ENCODE measurements around the gene CPE. TPM values are rescaled to one million over a fixed set of nuclear protein-coding genes. Genes with fewer than 3 reads are reported as not detected.

CPE gene
- total and polyA plus RNA-seq, 2 of the 4 experiments (the other 2 are of a cell fraction), result 3.6 to 13.5 TPM

DNA sequence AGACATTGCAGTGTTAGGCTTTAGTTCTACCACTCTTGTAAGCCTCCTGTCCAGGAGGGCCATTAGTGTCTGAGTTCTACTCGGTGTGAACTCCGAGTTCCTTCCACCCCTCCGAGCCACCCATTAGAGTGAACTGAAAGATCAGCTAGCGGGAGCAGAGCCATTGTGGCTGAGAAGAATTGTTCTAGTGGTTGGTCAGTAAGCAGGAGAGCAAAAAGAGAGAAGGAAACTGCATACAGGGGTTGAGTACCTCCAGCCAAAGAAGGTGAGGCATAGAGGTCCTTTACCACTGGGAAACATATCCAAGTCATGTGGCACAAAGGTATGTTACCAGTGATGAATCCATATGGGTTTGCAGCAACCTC, 96.9 kb downstream of the CPE start:
- H4K20me1 ChIP-seq (ENCODE audit: insufficient read depth, low read length), result no peaks in the 10 kb centered on the region
- H3K79me1 ChIP-seq (ENCODE audit: low read depth in 1 of 2, low read length in 2 of 2), result no peaks in the 10 kb centered on the region
- TF ChIP-seq, protein P1, sequence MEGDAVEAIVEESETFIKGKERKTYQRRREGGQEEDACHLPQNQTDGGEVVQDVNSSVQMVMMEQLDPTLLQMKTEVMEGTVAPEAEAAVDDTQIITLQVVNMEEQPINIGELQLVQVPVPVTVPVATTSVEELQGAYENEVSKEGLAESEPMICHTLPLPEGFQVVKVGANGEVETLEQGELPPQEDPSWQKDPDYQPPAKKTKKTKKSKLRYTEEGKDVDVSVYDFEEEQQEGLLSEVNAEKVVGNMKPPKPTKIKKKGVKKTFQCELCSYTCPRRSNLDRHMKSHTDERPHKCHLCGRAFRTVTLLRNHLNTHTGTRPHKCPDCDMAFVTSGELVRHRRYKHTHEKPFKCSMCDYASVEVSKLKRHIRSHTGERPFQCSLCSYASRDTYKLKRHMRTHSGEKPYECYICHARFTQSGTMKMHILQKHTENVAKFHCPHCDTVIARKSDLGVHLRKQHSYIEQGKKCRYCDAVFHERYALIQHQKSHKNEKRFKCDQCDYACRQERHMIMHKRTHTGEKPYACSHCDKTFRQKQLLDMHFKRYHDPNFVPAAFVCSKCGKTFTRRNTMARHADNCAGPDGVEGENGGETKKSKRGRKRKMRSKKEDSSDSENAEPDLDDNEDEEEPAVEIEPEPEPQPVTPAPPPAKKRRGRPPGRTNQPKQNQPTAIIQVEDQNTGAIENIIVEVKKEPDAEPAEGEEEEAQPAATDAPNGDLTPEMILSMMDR (conservative IDR thresholded peaks at IDR 0.05; ENCODE audit: low read depth, low read length), result no peak
- TF ChIP-seq MAFK (IDR thresholded peaks at IDR 0.05; ENCODE audit: low read depth, low read length) (no peak), CEBPB (IDR thresholded peaks at IDR 0.05; ENCODE audit: low read depth, low read length) (no peak), CHD1 (IDR thresholded peaks at IDR 0.05; ENCODE audit: low read depth, low read length) (no peak), POLR2A (IDR thresholded peaks at IDR 0.05; ENCODE audit: low read depth, low read length) (no peak), MXI1 (IDR thresholded peaks at IDR 0.05; ENCODE audit: borderline replicate concordance, low read depth, low read length) (no peak), SMC3 (IDR thresholded peaks at IDR 0.05; ENCODE audit: low read depth, low read length) (no peak), FOS (IDR thresholded peaks at IDR 0.05; ENCODE audit: low read depth, low read length) (no peak), RCOR1 (IDR thresholded peaks at IDR 0.05; ENCODE audit: insufficient replicate concordance, low read length) (no peak), MAZ (IDR thresholded peaks at IDR 0.05; ENCODE audit: borderline replicate concordance, low read depth, low read length) (no peak)
- TF ChIP-seq, protein P2, sequence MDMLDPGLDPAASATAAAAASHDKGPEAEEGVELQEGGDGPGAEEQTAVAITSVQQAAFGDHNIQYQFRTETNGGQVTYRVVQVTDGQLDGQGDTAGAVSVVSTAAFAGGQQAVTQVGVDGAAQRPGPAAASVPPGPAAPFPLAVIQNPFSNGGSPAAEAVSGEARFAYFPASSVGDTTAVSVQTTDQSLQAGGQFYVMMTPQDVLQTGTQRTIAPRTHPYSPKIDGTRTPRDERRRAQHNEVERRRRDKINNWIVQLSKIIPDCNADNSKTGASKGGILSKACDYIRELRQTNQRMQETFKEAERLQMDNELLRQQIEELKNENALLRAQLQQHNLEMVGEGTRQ (IDR thresholded peaks at IDR 0.05; ENCODE audit: low read depth, low read length), result no peak
- TF ChIP-seq, protein P3, sequence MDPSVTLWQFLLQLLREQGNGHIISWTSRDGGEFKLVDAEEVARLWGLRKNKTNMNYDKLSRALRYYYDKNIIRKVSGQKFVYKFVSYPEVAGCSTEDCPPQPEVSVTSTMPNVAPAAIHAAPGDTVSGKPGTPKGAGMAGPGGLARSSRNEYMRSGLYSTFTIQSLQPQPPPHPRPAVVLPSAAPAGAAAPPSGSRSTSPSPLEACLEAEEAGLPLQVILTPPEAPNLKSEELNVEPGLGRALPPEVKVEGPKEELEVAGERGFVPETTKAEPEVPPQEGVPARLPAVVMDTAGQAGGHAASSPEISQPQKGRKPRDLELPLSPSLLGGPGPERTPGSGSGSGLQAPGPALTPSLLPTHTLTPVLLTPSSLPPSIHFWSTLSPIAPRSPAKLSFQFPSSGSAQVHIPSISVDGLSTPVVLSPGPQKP (IDR thresholded peaks at IDR 0.05; ENCODE audit: borderline replicate concordance, low read depth, low read length), result no peak
- H3K9ac ChIP-seq (ENCODE audit: low read depth, low read length), result no peak overlapping the region
- H3K9me1 ChIP-seq (ENCODE audit: insufficient read depth, low read length), result no peaks in the 10 kb centered on the region
- H3K4me3 ChIP-seq (ENCODE audit: insufficient read depth, low read depth, low read length), result no peak overlapping the region
- H3K14ac ChIP-seq (replicated peaks; ENCODE audit: low read depth, low read length), result no peak overlapping the region
- ChIA-PET CTCF (no interaction called here), POLR2A (ENCODE audit: unreplicated experiment) (no interaction called here)
- no peak overlapping the region for H4K8ac ChIP-seq (ENCODE audit: low read depth in 2 of 2, low read length in 2 of 2)
- no peak overlapping the region for H3K18ac ChIP-seq (ENCODE audit: low read depth, low read length)
- in situ Hi-C loops (cut with MboI; ENCODE audit: low sequenced_read_pairs) (no loop called here), intact Hi-C loops (cut with micrococcal nuclease) (no loop called here), dilution Hi-C loops (cut with HindIII; ENCODE audit: low sequenced_read_pairs, unreplicated experiment) (no loop called here)
- no peaks in the 10 kb centered on the region for H3K4me1 ChIP-seq (ENCODE audit: control insufficient read depth, insufficient read depth, low read length)
- no peak overlapping the region for H2AK9ac ChIP-seq (replicated peaks; ENCODE audit: low read depth, low read length, poor library complexity)
- no peak overlapping the region for H2BK120ac ChIP-seq (ENCODE audit: low read depth, low read length)
- no peak overlapping the region for H2AK5ac ChIP-seq (ENCODE audit: low read depth, low read length)
- no peak overlapping the region for H2BK20ac ChIP-seq (ENCODE audit: low read depth, low read length)
- H3K36me3 ChIP-seq (ENCODE audit: control insufficient read depth, insufficient read depth, low read length), result no peaks in the 10 kb centered on the region
- H3K27ac ChIP-seq (ENCODE audit: insufficient read depth, low read length), result no peak overlapping the region
- no peak overlapping the region for H4K91ac ChIP-seq (ENCODE audit: insufficient read depth, low read depth, low read length)
- DNase-seq, result no peak
- no peak overlapping the region for H3K4me2 ChIP-seq (ENCODE audit: low read depth, low read length)
- no peak overlapping the region for H3K56ac ChIP-seq (ENCODE audit: extremely low read depth, insufficient read depth, low read length)
- no peak overlapping the region for H2BK5ac ChIP-seq (ENCODE audit: low read depth, low read length, poor library complexity, severe bottlenecking)
- no peak overlapping the region for H3K23ac ChIP-seq (ENCODE audit: low read depth, low read length)
- ATAC-seq (ENCODE audit: low read depth), result no peak
- H2AFZ ChIP-seq (replicated peaks; ENCODE audit: low read length, poor library complexity), result no peak overlapping the region
- no peak overlapping the region for H4K5ac ChIP-seq (ENCODE audit: low read depth, low read length)
- H2BK15ac ChIP-seq (ENCODE audit: low read depth, low read length), result no peak overlapping the region
- 100% methylated on average over 1 of the region's 4 CpGs; no CpG with 5 or more reads in 1 of the 2 experiments for WGBS, 2 experiments (ENCODE audit: extremely low coverage in 2 of 2, insufficient read length in 1 of 2)
- no peaks in the 10 kb centered on the region for H3K27me3 ChIP-seq (ENCODE audit: control insufficient read depth, insufficient read depth, low read length)
- no peak overlapping the region for H3K4ac ChIP-seq (ENCODE audit: low read depth, low read length)
- peaks cover 5% of the 10 kb centered on the region for H3K9me3 ChIP-seq (ENCODE audit: control insufficient read depth, insufficient read depth, low read length)
- BruUV-seq (replicated peaks), result no TSS peak
